ENCODE measurements around the gene TSPAN14. TPM values are rescaled to one million over a fixed set of nuclear protein-coding genes. Genes with fewer than 3 reads are reported as not detected.
"Not testable (repeated sequence)": the region's sequence is repeated elsewhere in the genome, so short reads cannot be mapped to it uniquely, and the experiment has no call there.

The TSPAN14 gene
- total RNA-seq, 1 donor, result 23.9 TPM

DNA sequence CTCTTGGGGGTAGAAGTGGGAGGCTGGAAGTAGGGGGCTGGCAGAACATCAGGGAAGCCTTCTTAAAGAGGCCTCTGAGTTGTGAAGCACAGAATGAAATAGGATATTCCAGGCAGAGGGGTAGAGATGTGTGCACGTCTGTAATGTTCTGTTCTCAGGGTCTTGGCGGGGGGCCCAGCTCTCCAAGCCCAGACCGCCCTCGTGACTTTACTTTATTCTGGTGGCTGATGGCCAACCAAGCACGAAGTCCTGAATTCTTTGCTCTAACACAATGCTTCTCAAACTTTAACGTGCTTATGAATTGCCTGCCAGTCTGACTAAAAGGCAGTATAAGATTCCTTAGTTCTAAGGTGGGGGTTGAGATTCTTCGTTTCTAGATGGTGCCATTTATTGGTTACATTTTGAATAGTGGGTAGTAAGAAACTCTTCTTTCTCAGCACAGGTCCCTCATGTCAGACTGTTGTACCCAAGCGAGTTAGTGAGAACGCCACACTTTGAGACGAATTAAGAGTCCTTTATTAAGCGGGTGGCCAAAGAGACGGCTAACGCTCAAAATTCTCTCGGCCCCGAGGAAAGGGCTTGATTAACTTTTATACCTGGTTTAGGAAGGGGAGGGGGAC is 37.5 kb upstream of the TSPAN14 start:
- Histone ChIP-seq H3K27me3 (ENCODE audit: insufficient read depth, low read length) (no peaks in the 10 kb centered on the region), H2AFZ (ENCODE audit: low read length) (no peak overlapping the region), H3K36me3 (ENCODE audit: insufficient read depth, low read length) (no peaks in the 10 kb centered on the region), H4K20me1 (ENCODE audit: insufficient read depth, low read length) (no peaks in the 10 kb centered on the region), H3K79me2 (ENCODE audit: insufficient read depth, low read length) (no peaks in the 10 kb centered on the region), H3K4me3 (ENCODE audit: insufficient read depth, low read length) (no peak overlapping the region), H3K4me1 (ENCODE audit: insufficient read depth, low read length) (no peaks in the 10 kb centered on the region), H3K9me3 (ENCODE audit: low read depth, low read length) (no peaks in the 10 kb centered on the region), H3K27ac (ENCODE audit: low read depth, low read length) (no peak overlapping the region), H3K4me2 (ENCODE audit: insufficient read depth, low read length) (no peak overlapping the region)
- TF ChIP-seq, protein P1, sequence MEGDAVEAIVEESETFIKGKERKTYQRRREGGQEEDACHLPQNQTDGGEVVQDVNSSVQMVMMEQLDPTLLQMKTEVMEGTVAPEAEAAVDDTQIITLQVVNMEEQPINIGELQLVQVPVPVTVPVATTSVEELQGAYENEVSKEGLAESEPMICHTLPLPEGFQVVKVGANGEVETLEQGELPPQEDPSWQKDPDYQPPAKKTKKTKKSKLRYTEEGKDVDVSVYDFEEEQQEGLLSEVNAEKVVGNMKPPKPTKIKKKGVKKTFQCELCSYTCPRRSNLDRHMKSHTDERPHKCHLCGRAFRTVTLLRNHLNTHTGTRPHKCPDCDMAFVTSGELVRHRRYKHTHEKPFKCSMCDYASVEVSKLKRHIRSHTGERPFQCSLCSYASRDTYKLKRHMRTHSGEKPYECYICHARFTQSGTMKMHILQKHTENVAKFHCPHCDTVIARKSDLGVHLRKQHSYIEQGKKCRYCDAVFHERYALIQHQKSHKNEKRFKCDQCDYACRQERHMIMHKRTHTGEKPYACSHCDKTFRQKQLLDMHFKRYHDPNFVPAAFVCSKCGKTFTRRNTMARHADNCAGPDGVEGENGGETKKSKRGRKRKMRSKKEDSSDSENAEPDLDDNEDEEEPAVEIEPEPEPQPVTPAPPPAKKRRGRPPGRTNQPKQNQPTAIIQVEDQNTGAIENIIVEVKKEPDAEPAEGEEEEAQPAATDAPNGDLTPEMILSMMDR (IDR thresholded peaks at IDR 0.05; ENCODE audit: extremely low read depth, low read depth, low read length), result no peak
- DNase-seq (ENCODE audit: insufficient read length, low spot score, missing footprints), result no peak

DNA sequence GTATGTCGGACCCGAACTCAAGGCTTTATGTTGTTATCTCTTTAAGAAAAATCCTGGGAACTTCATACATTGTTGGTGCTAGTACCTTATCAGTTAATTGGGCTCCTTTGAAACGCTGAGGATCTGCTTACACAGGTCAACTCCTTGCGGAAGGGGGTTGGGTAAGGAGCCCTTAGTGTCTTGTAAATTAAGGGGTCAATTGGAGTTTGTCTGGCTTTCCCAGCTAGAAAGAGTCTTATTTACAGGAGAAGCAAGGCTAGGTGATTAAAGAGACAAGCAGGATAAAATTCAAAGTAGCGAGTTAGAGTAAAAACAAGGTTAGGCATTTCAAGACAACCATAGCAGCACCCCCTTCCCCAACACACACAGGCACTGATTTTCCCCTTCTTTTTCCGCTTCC is 36.9 kb upstream of the TSPAN14 start:
- H3K4me3 ChIP-seq (ENCODE audit: insufficient read depth, low read length); H4K20me1 ChIP-seq (ENCODE audit: insufficient read depth, low read length); H2AFZ ChIP-seq (ENCODE audit: low read length); H3K36me3 ChIP-seq (ENCODE audit: insufficient read depth, low read length); H3K27me3 ChIP-seq (ENCODE audit: insufficient read depth, low read length); H3K79me2 ChIP-seq (ENCODE audit: insufficient read depth, low read length); H3K9me3 ChIP-seq (ENCODE audit: low read depth, low read length); H3K4me1 ChIP-seq (ENCODE audit: insufficient read depth, low read length); DNase-seq (ENCODE audit: insufficient read length, low spot score, missing footprints); H3K27ac ChIP-seq (ENCODE audit: low read depth, low read length); H3K4me2 ChIP-seq (ENCODE audit: insufficient read depth, low read length): not testable (repeated sequence)

DNA sequence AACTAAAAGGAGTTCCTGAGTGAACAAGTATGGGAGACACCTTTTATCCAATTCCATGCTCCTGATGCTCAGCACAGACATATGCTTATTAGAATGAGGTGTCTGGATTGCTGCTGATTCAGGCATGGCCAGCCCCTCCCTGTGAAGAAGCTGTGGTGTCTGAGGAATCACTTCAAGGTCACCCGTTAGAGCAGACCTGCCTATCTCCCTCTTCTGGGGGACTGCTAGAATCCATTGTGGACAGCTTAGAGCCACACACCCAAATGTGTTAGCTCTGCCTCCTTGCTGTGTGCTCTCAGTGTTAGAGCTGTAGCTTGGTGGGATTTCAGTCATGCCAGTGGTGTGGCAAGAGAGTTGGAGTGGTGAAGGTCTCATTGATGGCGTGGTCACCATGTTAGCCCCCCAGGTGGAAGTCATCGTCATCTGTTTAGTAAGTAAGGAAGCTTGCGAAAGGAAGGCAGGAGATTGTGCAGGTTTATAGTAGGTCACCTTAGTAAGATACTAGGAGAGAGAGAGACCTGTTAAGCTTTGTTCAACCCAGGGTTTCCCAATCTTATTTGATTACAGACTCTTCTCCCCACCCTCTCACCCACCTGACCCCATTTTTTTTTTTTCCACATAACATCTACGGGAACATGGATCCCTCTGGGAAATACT is 32.9 kb upstream of the TSPAN14 start:
- no peaks in the 10 kb centered on the region for H4K20me1 ChIP-seq (ENCODE audit: insufficient read depth, low read length)
- no peaks in the 10 kb centered on the region for H3K79me2 ChIP-seq (ENCODE audit: insufficient read depth, low read length)
- no peak overlapping the region for H3K4me3 ChIP-seq (ENCODE audit: insufficient read depth, low read length)
- no peak overlapping the region for H3K4me2 ChIP-seq (ENCODE audit: insufficient read depth, low read length)
- TF ChIP-seq, protein P1 (IDR thresholded peaks at IDR 0.05; ENCODE audit: extremely low read depth, low read depth, low read length), result no peak
- DNase-seq (ENCODE audit: insufficient read length, low spot score, missing footprints), result no peak
- H3K36me3 ChIP-seq (ENCODE audit: insufficient read depth, low read length), result no peaks in the 10 kb centered on the region
- no peaks in the 10 kb centered on the region for H3K4me1 ChIP-seq (ENCODE audit: insufficient read depth, low read length)
- no peaks in the 10 kb centered on the region for H3K9me3 ChIP-seq (ENCODE audit: low read depth, low read length)
- H3K27me3 ChIP-seq (ENCODE audit: insufficient read depth, low read length), result no peaks in the 10 kb centered on the region
- H3K27ac ChIP-seq (ENCODE audit: low read depth, low read length), result no peak overlapping the region
- H2AFZ ChIP-seq (ENCODE audit: low read length), result no peak overlapping the region

DNA sequence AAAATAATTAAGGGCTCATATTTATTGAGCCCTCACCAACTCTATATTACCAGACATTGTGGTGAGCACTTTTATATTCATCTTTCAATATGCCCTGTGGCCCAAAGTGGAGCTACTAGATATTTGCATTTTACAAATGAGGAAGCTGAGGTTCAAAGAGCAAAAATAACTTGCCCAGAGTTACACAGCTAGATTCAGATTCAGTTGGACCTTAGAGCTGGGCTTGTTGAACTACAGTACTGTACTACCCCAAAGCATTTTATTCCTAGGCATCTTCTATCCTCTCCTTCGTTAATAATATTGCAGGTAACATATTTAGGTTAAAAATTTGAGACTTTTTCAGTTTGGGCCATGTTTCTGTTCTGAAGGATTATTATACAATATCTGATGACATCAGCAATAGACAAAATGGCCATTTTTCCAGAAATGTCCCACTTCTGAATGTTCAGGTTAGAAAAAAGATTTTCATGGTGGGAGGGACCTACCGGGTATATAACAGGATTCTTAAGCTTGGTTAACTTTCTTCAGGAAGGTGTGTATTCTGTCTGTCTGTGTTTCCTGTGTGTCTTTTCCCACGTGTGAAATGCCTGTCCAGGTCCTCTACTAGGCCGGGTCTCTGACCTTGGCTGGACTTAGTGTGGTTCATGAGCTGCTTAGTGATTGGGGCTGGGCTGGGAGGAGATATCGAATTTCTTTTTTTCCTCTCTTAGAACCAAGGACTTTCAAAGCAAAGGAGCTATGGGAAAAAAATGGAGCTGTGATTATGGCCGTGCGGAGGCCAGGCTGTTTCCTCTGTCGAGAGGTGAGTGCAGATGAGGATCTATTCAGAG is 32.2 kb upstream of the TSPAN14 start:
- Histone ChIP-seq H3K4me1 (ENCODE audit: insufficient read depth, low read length) (no peaks in the 10 kb centered on the region), H3K27me3 (ENCODE audit: insufficient read depth, low read length) (no peaks in the 10 kb centered on the region), H3K27ac (ENCODE audit: low read depth, low read length) (no peak overlapping the region), H3K9me3 (ENCODE audit: low read depth, low read length) (no peaks in the 10 kb centered on the region), H2AFZ (ENCODE audit: low read length) (no peak overlapping the region), H3K79me2 (ENCODE audit: insufficient read depth, low read length) (no peaks in the 10 kb centered on the region), H4K20me1 (ENCODE audit: insufficient read depth, low read length) (no peaks in the 10 kb centered on the region), H3K4me3 (ENCODE audit: insufficient read depth, low read length) (no peak overlapping the region), H3K4me2 (ENCODE audit: insufficient read depth, low read length) (no peak overlapping the region), H3K36me3 (ENCODE audit: insufficient read depth, low read length) (no peaks in the 10 kb centered on the region)
- TF ChIP-seq, protein P1 (IDR thresholded peaks at IDR 0.05; ENCODE audit: extremely low read depth, low read depth, low read length), result no peak
- no peak for DNase-seq (ENCODE audit: insufficient read length, low spot score, missing footprints)

Data from osteoblast (primary cell).